Osteoblast (primary cell): ENCODE results near the gene PHLDB1. TPM values are rescaled to one million over a fixed set of nuclear protein-coding genes. Genes with fewer than 3 reads are reported as not detected.
"Not testable (repeated sequence)": the region's sequence is repeated elsewhere in the genome, so short reads cannot be mapped to it uniquely, and the experiment has no call there.

Experiments
- DNase-seq: peaks from one replicate; pipeline ENCODE4 v3.0.0; 2011; ENCODE audit warnings: low spot score, mixed read lengths; ENCODE audit not compliant: insufficient read length; ENCODE audit errors: missing footprints
- H2AFZ ChIP-seq: 2 replicates; pipeline ENCODE4 v1.6.0; 2011; ENCODE audit warnings: mild to moderate bottlenecking, low read length
- H3K27ac ChIP-seq: 2 replicates; pipeline ENCODE4 v1.5.1; 2011; ENCODE audit warnings: mild to moderate bottlenecking, low read depth, low read length, moderate library complexity
- H3K27me3 ChIP-seq: 2 replicates; pipeline ENCODE4 v1.6.0; 2012; ENCODE audit warnings: mild to moderate bottlenecking, control low read depth, inconsistent platforms, low read length, moderate library complexity; ENCODE audit not compliant: insufficient read depth
- H3K36me3 ChIP-seq: 2 replicates; pipeline ENCODE4 v1.5.1; 2011; ENCODE audit warnings: mild to moderate bottlenecking, low read length, control low read depth, moderate library complexity; ENCODE audit not compliant: insufficient read depth
- H3K4me1 ChIP-seq: 2 replicates; pipeline ENCODE4 v1.5.1; 2011; ENCODE audit warnings: mild to moderate bottlenecking, low read length, control low read depth, moderate library complexity; ENCODE audit not compliant: insufficient read depth
- H3K4me2 ChIP-seq: 2 replicates; pipeline ENCODE4 v1.6.0; 2011; ENCODE audit warnings: mild to moderate bottlenecking, low read length; ENCODE audit not compliant: insufficient read depth
- H3K4me3 ChIP-seq: fragments of 200-600 bp; sonication (generic); 3 replicates; pipeline ENCODE4 v1.5.1; 2012; ENCODE audit warnings: mild to moderate bottlenecking, low read length, inconsistent platforms; ENCODE audit not compliant: insufficient read depth
- H3K79me2 ChIP-seq: 2 replicates; pipeline ENCODE4 v1.6.0; 2012; ENCODE audit warnings: mild to moderate bottlenecking, low read length, control low read depth, inconsistent platforms; ENCODE audit not compliant: insufficient read depth
- H3K9me3 ChIP-seq: 2 replicates; pipeline ENCODE4 v1.5.1; 2011; ENCODE audit warnings: low read depth, low read length, control low read depth
- H4K20me1 ChIP-seq: 2 replicates; pipeline ENCODE4 v1.6.0; 2012; ENCODE audit warnings: mild to moderate bottlenecking, low read length, control low read depth; ENCODE audit not compliant: insufficient read depth
- total RNA-seq: library from RNA; depleted of rRNA; stranded (reverse); fragments of >200 nt; gene quantifications from 2 replicates; pipeline ENCODE4 v1.2.3, GENCODE V29; 2012
- TF ChIP-seq, protein P1 (sequence below): IDR thresholded peaks from 2 replicates; pipeline ENCODE4 v1.5.1; 2011; ENCODE audit warnings: mild to moderate bottlenecking, low read depth, low read length, moderate library complexity; ENCODE audit errors: extremely low read depth

PHLDB1 gene
- total RNA-seq, 1 donor, result 96.3 TPM

DNA sequence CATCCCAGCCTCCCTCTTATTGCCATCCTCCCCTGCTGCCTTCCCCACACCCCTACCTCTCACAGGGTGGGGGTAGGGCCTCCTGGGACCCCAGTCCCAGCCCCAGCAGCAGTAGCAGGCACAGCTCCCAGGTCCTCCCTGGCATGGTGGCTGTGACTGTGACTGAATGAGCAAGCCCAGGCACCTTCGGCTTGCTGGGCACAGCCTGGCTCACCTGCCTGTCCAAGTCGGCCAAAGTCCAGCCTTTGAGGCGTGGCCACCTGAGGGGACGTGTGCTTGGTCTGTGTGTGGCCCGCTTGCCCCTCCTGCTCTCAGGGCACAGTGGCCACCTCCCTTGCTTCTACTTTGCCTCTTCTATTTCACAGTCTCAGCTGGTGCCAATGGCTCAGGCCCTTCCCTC lies 72.1 kb downstream of the PHLDB1 start, which contains the start of gene TREH:
Gene TREH (minus strand): TSS at position 168 of the 400 bp plus-strand sequence. CDS start 23 bp downstream, at position 145.
- no peaks in the 10 kb centered on the region for H3K4me1 ChIP-seq
- TF ChIP-seq, protein P1, sequence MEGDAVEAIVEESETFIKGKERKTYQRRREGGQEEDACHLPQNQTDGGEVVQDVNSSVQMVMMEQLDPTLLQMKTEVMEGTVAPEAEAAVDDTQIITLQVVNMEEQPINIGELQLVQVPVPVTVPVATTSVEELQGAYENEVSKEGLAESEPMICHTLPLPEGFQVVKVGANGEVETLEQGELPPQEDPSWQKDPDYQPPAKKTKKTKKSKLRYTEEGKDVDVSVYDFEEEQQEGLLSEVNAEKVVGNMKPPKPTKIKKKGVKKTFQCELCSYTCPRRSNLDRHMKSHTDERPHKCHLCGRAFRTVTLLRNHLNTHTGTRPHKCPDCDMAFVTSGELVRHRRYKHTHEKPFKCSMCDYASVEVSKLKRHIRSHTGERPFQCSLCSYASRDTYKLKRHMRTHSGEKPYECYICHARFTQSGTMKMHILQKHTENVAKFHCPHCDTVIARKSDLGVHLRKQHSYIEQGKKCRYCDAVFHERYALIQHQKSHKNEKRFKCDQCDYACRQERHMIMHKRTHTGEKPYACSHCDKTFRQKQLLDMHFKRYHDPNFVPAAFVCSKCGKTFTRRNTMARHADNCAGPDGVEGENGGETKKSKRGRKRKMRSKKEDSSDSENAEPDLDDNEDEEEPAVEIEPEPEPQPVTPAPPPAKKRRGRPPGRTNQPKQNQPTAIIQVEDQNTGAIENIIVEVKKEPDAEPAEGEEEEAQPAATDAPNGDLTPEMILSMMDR, result no peak
- H2AFZ ChIP-seq, result no peak within 1 kb of the TSS
- H4K20me1 ChIP-seq, result no peaks in the 10 kb centered on the region
- no peak within 1 kb of the TSS for H3K4me2 ChIP-seq
- no peak within 1 kb of the TSS for H3K4me3 ChIP-seq
- DNase-seq, result no peak
- H3K9me3 ChIP-seq, result no peaks in the 10 kb centered on the region
- H3K27me3 ChIP-seq, result no peaks in the 10 kb centered on the region
- H3K36me3 ChIP-seq, result no peaks in the 10 kb centered on the region
- no peaks in the 10 kb centered on the region for H3K79me2 ChIP-seq
- H3K27ac ChIP-seq, result no peak within 1 kb of the TSS

DNA sequence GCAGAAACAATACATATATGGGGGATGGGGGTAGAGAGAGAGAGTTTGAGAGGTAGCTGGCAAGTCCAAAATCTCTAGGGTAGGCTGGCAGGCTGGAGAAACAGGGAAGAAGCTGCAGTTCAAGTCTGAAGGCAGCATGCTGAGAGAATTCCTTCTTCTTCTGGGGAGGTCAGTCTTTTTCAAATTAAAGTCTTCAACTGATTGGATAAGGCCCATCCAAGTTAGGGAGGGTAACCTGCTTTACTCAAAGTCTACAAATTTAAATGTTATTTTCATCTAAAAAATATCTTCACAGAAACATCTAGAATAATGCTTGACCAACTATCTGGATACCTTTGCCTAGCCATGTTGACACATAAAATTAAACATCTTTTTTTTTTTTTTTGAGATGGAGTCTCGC lies 75.0 kb downstream of the PHLDB1 start:
- no peak overlapping the region for H2AFZ ChIP-seq
- no peak overlapping the region for H3K4me3 ChIP-seq
- peaks cover 6% of the 10 kb centered on the region for H3K27me3 ChIP-seq
- no peak overlapping the region for H3K27ac ChIP-seq
- no peaks in the 10 kb centered on the region for H3K79me2 ChIP-seq
- TF ChIP-seq, protein P1, result no peak
- DNase-seq, result no peak
- H3K4me2 ChIP-seq, result no peak overlapping the region
- no peaks in the 10 kb centered on the region for H3K36me3 ChIP-seq
- no peaks in the 10 kb centered on the region for H4K20me1 ChIP-seq
- no peaks in the 10 kb centered on the region for H3K4me1 ChIP-seq
- H3K9me3 ChIP-seq, result no peaks in the 10 kb centered on the region

DNA sequence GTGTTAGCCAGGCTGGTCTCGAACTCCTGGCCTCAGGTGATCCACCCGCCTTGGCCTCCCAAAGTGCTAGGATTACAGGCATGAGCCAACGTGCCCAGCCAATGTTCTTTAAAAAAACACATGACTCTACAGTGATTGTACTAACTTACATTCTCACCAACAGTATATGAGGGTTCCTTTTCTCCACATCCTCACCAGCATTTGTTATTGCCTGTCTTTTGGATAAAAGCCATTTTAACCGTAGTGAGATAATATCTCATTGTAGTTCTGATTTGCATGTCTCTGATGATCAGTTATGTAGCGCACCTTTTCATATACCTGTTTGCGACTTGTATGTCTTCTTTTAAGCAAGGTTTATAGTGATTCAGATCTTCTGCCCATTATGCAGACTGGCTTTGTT lies 75.5 kb downstream of the PHLDB1 start:
- not testable (repeated sequence) for H3K27ac ChIP-seq, H3K79me2 ChIP-seq, H3K4me1 ChIP-seq, H3K4me3 ChIP-seq, H3K36me3 ChIP-seq, H3K4me2 ChIP-seq, H2AFZ ChIP-seq, DNase-seq, H4K20me1 ChIP-seq, H3K9me3 ChIP-seq, H3K27me3 ChIP-seq

GRCh38 chr11:118684187-118684586 lies 76.8 kb downstream of the PHLDB1 start:
- Histone ChIP-seq H2AFZ (no peak overlapping the region), H4K20me1 (no peaks in the 10 kb centered on the region), H3K79me2 (no peaks in the 10 kb centered on the region), H3K4me2 (no peak overlapping the region), H3K4me3 (no peak overlapping the region), H3K27ac (no peak overlapping the region), H3K27me3 (peaks cover 6% of the 10 kb centered on the region), H3K36me3 (no peaks in the 10 kb centered on the region), H3K4me1 (no peaks in the 10 kb centered on the region), H3K9me3 (no peaks in the 10 kb centered on the region)
- TF ChIP-seq, protein P1, result no peak
- no peak for DNase-seq
